ENCODE measurements around the gene FBXL4.

Gene FBXL4

DNA sequence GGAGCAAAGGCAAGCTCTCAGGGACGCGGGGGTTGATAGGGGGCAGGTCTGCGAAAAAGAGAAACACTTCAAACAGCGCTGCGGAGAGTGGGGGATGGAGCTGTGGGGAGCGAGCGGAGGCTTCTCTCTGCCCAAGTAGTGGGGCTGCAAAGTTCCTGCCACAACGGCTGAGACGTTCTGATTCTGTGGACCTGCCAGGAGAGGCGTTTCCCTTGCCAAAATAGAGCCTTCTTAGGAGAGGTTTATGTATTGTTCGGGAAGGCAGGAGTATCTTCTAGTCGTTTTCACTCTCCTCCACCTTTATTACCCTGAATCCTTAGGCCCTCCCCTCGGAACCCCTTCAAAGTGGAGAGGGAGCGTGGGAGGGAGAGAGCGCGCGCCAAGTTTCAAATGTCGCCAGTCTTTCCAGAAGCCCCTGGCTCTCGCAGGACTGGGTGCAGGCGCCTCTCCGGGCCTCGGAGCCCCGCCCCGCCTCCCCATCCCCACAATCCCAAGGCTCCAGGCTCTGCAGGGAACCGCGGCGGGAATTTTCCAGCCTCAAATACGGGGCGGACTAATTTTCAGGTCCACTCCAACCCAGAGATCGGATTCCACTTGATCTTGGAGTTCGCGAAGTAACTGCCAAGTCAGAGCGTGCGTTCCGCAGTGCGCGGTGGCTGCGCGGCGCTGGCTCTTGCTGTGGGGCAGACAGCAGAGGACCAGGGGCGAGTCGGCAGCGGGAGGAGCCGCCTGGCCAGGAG, 123.4 kb downstream of the FBXL4 start:
- no peak for DNase-seq

DNA sequence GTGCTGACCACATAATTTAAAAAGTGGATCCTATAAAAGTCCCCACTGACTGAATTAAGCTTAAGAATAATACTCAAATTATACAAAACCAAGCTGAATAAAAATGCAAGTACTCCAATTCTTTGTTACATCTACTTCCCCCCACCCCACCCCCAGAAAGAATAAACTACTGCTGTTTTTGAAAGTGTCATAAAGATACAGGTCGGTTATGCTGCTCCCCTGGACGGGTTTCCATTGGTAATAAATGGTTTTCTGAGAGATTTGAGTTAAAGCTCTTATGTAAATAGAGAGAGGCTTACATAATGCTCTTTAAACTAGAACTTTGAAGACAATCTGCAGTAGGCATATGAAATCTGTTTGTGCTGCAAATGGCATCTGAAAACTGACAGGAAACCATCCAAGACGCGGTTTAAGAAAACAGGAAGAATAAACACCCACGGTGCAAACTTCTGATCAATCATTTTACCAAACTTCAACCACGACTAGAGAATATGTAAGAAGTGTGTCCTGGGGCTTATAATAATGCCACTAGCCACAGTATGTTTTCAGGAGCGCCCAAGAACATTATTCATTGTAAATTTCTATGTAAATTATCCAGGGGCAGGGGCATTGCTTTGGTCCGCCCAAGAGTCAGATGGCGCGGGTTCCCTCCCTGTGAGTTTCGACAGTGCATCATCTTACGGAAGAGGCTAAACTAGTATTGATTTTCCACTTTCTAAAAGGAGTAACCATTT, 124.2 kb downstream of the FBXL4 start:
- DNase-seq = no peak

DNA sequence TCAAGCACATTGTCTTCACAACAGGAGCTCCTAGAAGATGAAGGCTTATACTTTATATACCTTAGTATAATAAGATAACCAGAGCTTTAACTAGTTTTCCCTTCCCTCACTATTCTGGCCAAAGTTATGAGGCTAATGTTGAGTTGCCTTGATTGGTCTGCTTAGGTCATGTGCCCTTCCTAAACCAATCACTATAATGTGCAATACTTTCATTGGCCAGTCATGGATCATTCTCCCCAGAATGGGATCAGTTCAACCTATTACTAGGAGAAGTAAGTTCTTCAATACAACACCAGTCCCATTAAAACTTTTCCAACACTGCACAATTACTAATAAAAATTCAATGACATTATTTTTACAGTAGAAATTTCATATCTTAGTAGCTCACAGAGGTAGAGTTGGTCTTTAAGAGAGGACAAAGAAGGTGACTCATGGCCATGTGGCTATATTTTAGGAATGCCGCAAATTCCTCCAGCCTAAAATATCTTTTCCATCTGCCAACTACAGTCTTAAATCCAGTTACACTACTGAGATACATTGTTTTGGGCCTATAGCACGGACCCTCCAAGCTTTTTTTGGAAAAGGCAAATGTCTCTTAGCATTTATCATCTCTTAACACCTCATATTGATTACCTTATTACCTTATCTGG, 125.9 kb downstream of the FBXL4 start:
- no peak for DNase-seq
